ENCODE results near the gene C1orf21.

C1orf21 gene

GRCh38 chr1:184514447-184514846, 127.6 kb downstream of the C1orf21 start:
- H3K27me3 ChIP-seq (ENCODE audit: control insufficient read depth in 1 of 2, insufficient read depth in 2 of 2, low read length in 2 of 2): no peaks in the 10 kb centered on the region
- no peaks in the 10 kb centered on the region for H3K4me1 ChIP-seq (ENCODE audit: control insufficient read depth in 1 of 2, insufficient read depth in 2 of 2, low read length in 2 of 2)
- no peak overlapping the region for H3K9ac ChIP-seq (ENCODE audit: low read depth in 1 of 2, low read length in 2 of 2)
- no peak overlapping the region for H3K27ac ChIP-seq (ENCODE audit: low read depth, low read length)
- no peaks in the 10 kb centered on the region for H3K9me3 ChIP-seq (ENCODE audit: control insufficient read depth in 1 of 2, low read length in 2 of 2)
- no peak overlapping the region for H3K4me3 ChIP-seq (ENCODE audit: low read depth in 1 of 2, low read length in 2 of 2)
- peaks cover 0 to 7% of the 10 kb centered on the region in 2 donors for H3K36me3 ChIP-seq (ENCODE audit: control insufficient read depth in 1 of 2, insufficient read depth in 2 of 2, low read length in 2 of 2)

GRCh38 chr1:184517130-184517529, 130.3 kb downstream of the C1orf21 start:
- H3K4me3 ChIP-seq (ENCODE audit: low read depth in 1 of 2, low read length in 2 of 2): no peak overlapping the region
- no peaks in the 10 kb centered on the region for H3K27me3 ChIP-seq (ENCODE audit: control insufficient read depth in 1 of 2, insufficient read depth in 2 of 2, low read length in 2 of 2)
- no peak overlapping the region for H3K27ac ChIP-seq (ENCODE audit: low read depth, low read length)
- H3K9ac ChIP-seq (ENCODE audit: low read depth in 1 of 2, low read length in 2 of 2): no peak overlapping the region
- no peaks in the 10 kb centered on the region for H3K36me3 ChIP-seq (ENCODE audit: control insufficient read depth in 1 of 2, insufficient read depth in 2 of 2, low read length in 2 of 2)
- H3K4me1 ChIP-seq (ENCODE audit: control insufficient read depth in 1 of 2, insufficient read depth in 2 of 2, low read length in 2 of 2): no peaks in the 10 kb centered on the region
- H3K9me3 ChIP-seq (ENCODE audit: control insufficient read depth in 1 of 2, low read length in 2 of 2): no peaks in the 10 kb centered on the region

GRCh38 chr1:184518736-184519357, 132.0 kb downstream of the C1orf21 start:
- Histone ChIP-seq H3K27me3 (ENCODE audit: control insufficient read depth in 1 of 2, insufficient read depth in 2 of 2, low read length in 2 of 2) (no peaks in the 10 kb centered on the region), H3K4me1 (ENCODE audit: control insufficient read depth in 1 of 2, insufficient read depth in 2 of 2, low read length in 2 of 2) (no peaks in the 10 kb centered on the region), H3K36me3 (ENCODE audit: control insufficient read depth in 1 of 2, insufficient read depth in 2 of 2, low read length in 2 of 2) (no peaks in the 10 kb centered on the region), H3K9me3 (ENCODE audit: control insufficient read depth in 1 of 2, low read length in 2 of 2) (no peaks in the 10 kb centered on the region), H3K9ac (ENCODE audit: low read depth in 1 of 2, low read length in 2 of 2) (no peak overlapping the region), H3K4me3 (ENCODE audit: low read depth in 1 of 2, low read length in 2 of 2) (no peak overlapping the region), H3K27ac (ENCODE audit: low read depth, low read length) (no peak overlapping the region)

- Histone ChIP-seq H3K4me3 (ENCODE audit: low read depth in 1 of 2, low read length in 2 of 2) (no peak overlapping the region), H3K27ac (ENCODE audit: low read depth, low read length) (no peak overlapping the region), H3K4me1 (ENCODE audit: control insufficient read depth in 1 of 2, insufficient read depth in 2 of 2, low read length in 2 of 2) (no peaks in the 10 kb centered on the region), H3K36me3 (ENCODE audit: control insufficient read depth in 1 of 2, insufficient read depth in 2 of 2, low read length in 2 of 2) (no peaks in the 10 kb centered on the region), H3K9me3 (ENCODE audit: control insufficient read depth in 1 of 2, low read length in 2 of 2) (no peaks in the 10 kb centered on the region), H3K27me3 (ENCODE audit: control insufficient read depth in 1 of 2, insufficient read depth in 2 of 2, low read length in 2 of 2) (no peaks in the 10 kb centered on the region), H3K9ac (ENCODE audit: low read depth in 1 of 2, low read length in 2 of 2) (no peak overlapping the region)
These were observed 133.5 kb downstream of the C1orf21 start for GRCh38 chr1:184520336-184520735.

- Histone ChIP-seq H3K4me1 (ENCODE audit: control insufficient read depth in 1 of 2, insufficient read depth in 2 of 2, low read length in 2 of 2) (no peaks in the 10 kb centered on the region), H3K27me3 (ENCODE audit: control insufficient read depth in 1 of 2, insufficient read depth in 2 of 2, low read length in 2 of 2) (no peaks in the 10 kb centered on the region), H3K4me3 (ENCODE audit: low read depth in 1 of 2, low read length in 2 of 2) (no peak overlapping the region), H3K27ac (ENCODE audit: low read depth, low read length) (no peak overlapping the region), H3K9ac (ENCODE audit: low read depth in 1 of 2, low read length in 2 of 2) (no peak overlapping the region), H3K36me3 (ENCODE audit: control insufficient read depth in 1 of 2, insufficient read depth in 2 of 2, low read length in 2 of 2) (no peaks in the 10 kb centered on the region), H3K9me3 (ENCODE audit: control insufficient read depth in 1 of 2, low read length in 2 of 2) (no peaks in the 10 kb centered on the region)
These were observed 137.4 kb downstream of the C1orf21 start for GRCh38 chr1:184524248-184524647.

- Histone ChIP-seq H3K36me3 (ENCODE audit: control insufficient read depth in 1 of 2, insufficient read depth in 2 of 2, low read length in 2 of 2) (no peaks in the 10 kb centered on the region), H3K4me3 (ENCODE audit: low read depth in 1 of 2, low read length in 2 of 2) (no peak overlapping the region), H3K9me3 (ENCODE audit: control insufficient read depth in 1 of 2, low read length in 2 of 2) (no peaks in the 10 kb centered on the region), H3K27ac (ENCODE audit: low read depth, low read length) (no peak overlapping the region), H3K9ac (ENCODE audit: low read depth in 1 of 2, low read length in 2 of 2) (no peak overlapping the region), H3K27me3 (ENCODE audit: control insufficient read depth in 1 of 2, insufficient read depth in 2 of 2, low read length in 2 of 2) (no peaks in the 10 kb centered on the region), H3K4me1 (ENCODE audit: control insufficient read depth in 1 of 2, insufficient read depth in 2 of 2, low read length in 2 of 2) (no peaks in the 10 kb centered on the region)
These were observed 140.6 kb downstream of the C1orf21 start for GRCh38 chr1:184527402-184527801.

- H3K4me1 ChIP-seq (ENCODE audit: control insufficient read depth in 1 of 2, insufficient read depth in 2 of 2, low read length in 2 of 2): peaks cover 0 to 7% of the 10 kb centered on the region in 2 donors
- no peaks in the 10 kb centered on the region for H3K27me3 ChIP-seq (ENCODE audit: control insufficient read depth in 1 of 2, insufficient read depth in 2 of 2, low read length in 2 of 2)
- no peaks in the 10 kb centered on the region for H3K9me3 ChIP-seq (ENCODE audit: control insufficient read depth in 1 of 2, low read length in 2 of 2)
- H3K9ac ChIP-seq (ENCODE audit: low read depth in 1 of 2, low read length in 2 of 2): no peak overlapping the region
- no peaks in the 10 kb centered on the region for H3K36me3 ChIP-seq (ENCODE audit: control insufficient read depth in 1 of 2, insufficient read depth in 2 of 2, low read length in 2 of 2)
- H3K4me3 ChIP-seq (ENCODE audit: low read depth in 1 of 2, low read length in 2 of 2): no peak overlapping the region
- H3K27ac ChIP-seq (ENCODE audit: low read depth, low read length): no peak overlapping the region
These were observed 143.4 kb downstream of the C1orf21 start for GRCh38 chr1:184530226-184530625.

GRCh38 chr1:184531296-184531695, 144.5 kb downstream of the C1orf21 start:
- Histone ChIP-seq H3K4me3 (ENCODE audit: low read depth in 1 of 2, low read length in 2 of 2) (no peak overlapping the region), H3K27me3 (ENCODE audit: control insufficient read depth in 1 of 2, insufficient read depth in 2 of 2, low read length in 2 of 2) (no peaks in the 10 kb centered on the region), H3K27ac (ENCODE audit: low read depth, low read length) (no peak overlapping the region), H3K9me3 (ENCODE audit: control insufficient read depth in 1 of 2, low read length in 2 of 2) (no peaks in the 10 kb centered on the region), H3K4me1 (ENCODE audit: control insufficient read depth in 1 of 2, insufficient read depth in 2 of 2, low read length in 2 of 2) (peaks cover 0 to 7% of the 10 kb centered on the region in 2 donors), H3K9ac (ENCODE audit: low read depth in 1 of 2, low read length in 2 of 2) (no peak overlapping the region), H3K36me3 (ENCODE audit: control insufficient read depth in 1 of 2, insufficient read depth in 2 of 2, low read length in 2 of 2) (no peaks in the 10 kb centered on the region)

GRCh38 chr1:184532199-184532598, 145.4 kb downstream of the C1orf21 start:
- no peaks in the 10 kb centered on the region for H3K36me3 ChIP-seq (ENCODE audit: control insufficient read depth in 1 of 2, insufficient read depth in 2 of 2, low read length in 2 of 2)
- H3K4me1 ChIP-seq (ENCODE audit: control insufficient read depth in 1 of 2, insufficient read depth in 2 of 2, low read length in 2 of 2): peaks cover 0 to 7% of the 10 kb centered on the region in 2 donors
- H3K9me3 ChIP-seq (ENCODE audit: control insufficient read depth in 1 of 2, low read length in 2 of 2): no peaks in the 10 kb centered on the region
- no peak overlapping the region for H3K4me3 ChIP-seq (ENCODE audit: low read depth in 1 of 2, low read length in 2 of 2)
- no peak overlapping the region for H3K9ac ChIP-seq (ENCODE audit: low read depth in 1 of 2, low read length in 2 of 2)
- H3K27me3 ChIP-seq (ENCODE audit: control insufficient read depth in 1 of 2, insufficient read depth in 2 of 2, low read length in 2 of 2): no peaks in the 10 kb centered on the region
- no peak overlapping the region for H3K27ac ChIP-seq (ENCODE audit: low read depth, low read length)

GRCh38 chr1:184533049-184533448, 146.2 kb downstream of the C1orf21 start:
- H3K27me3 ChIP-seq (ENCODE audit: control insufficient read depth in 1 of 2, insufficient read depth in 2 of 2, low read length in 2 of 2): no peaks in the 10 kb centered on the region
- no peak overlapping the region for H3K9ac ChIP-seq (ENCODE audit: low read depth in 1 of 2, low read length in 2 of 2)
- peaks cover 0 to 7% of the 10 kb centered on the region in 2 donors for H3K4me1 ChIP-seq (ENCODE audit: control insufficient read depth in 1 of 2, insufficient read depth in 2 of 2, low read length in 2 of 2)
- no peaks in the 10 kb centered on the region for H3K36me3 ChIP-seq (ENCODE audit: control insufficient read depth in 1 of 2, insufficient read depth in 2 of 2, low read length in 2 of 2)
- H3K27ac ChIP-seq (ENCODE audit: low read depth, low read length): no peak overlapping the region
- H3K4me3 ChIP-seq (ENCODE audit: low read depth in 1 of 2, low read length in 2 of 2): no peak overlapping the region
- no peaks in the 10 kb centered on the region for H3K9me3 ChIP-seq (ENCODE audit: control insufficient read depth in 1 of 2, low read length in 2 of 2)

GRCh38 chr1:184533915-184534314, 147.1 kb downstream of the C1orf21 start:
- no peak overlapping the region for H3K27ac ChIP-seq (ENCODE audit: low read depth, low read length)

More at GRCh38 chr1:184533915-184534314, 147.1 kb downstream of the C1orf21 start:
- peaks cover 0 to 3% of the 10 kb centered on the region in 2 donors for H3K9me3 ChIP-seq (ENCODE audit: control insufficient read depth in 1 of 2, low read length in 2 of 2)
- H3K36me3 ChIP-seq (ENCODE audit: control insufficient read depth in 1 of 2, insufficient read depth in 2 of 2, low read length in 2 of 2): no peaks in the 10 kb centered on the region
- no peak overlapping the region for H3K4me3 ChIP-seq (ENCODE audit: low read depth in 1 of 2, low read length in 2 of 2)
- H3K27me3 ChIP-seq (ENCODE audit: control insufficient read depth in 1 of 2, insufficient read depth in 2 of 2, low read length in 2 of 2): no peaks in the 10 kb centered on the region
- peaks cover 0 to 7% of the 10 kb centered on the region in 2 donors for H3K4me1 ChIP-seq (ENCODE audit: control insufficient read depth in 1 of 2, insufficient read depth in 2 of 2, low read length in 2 of 2)
- H3K9ac ChIP-seq (ENCODE audit: low read depth in 1 of 2, low read length in 2 of 2): no peak overlapping the region
